Fibroblast of skin of right biceps (primary cell): ENCODE results near the gene GOLGA1.

Source experiments
- DNase-seq: peaks from one replicate; pipeline ENCODE4 v3.0.0-alpha.2; 2013

The GOLGA1 gene

DNA sequence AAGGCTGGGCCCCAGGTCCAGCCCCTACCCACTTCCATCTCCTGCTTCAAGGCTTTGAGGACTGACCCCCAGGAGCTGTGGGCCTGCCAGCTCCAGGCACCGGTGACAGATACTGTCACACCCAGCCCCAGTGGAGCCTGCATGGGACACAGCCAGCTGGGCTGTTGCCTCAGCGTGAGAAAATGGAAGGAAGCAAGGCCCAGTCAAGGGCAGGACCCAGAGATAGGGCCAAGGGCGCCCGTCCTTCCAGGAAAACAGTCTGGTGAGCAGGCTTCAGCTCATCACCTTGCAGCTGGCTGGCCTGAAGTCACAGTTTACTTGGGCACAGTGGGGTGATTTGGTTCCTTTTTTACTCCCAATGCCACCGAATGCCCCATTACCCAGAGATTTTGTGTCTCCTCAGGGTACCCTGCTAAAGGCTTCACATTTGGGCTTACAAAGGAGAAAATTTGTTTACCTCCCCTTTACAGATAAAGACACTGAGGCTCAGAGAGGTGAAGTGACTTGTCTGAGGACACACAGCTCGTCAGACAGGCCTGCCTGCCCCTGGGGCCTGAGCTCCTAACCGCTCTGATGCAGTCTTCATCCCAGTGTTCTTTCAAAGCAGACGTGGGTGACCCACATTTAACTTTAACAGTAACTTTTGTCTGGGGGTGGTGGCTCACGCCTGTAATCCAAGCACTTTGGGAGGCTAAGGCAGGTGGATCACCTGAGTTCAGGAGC, 109.1 kb downstream of the GOLGA1 start:
- DNase-seq = no peak

DNA sequence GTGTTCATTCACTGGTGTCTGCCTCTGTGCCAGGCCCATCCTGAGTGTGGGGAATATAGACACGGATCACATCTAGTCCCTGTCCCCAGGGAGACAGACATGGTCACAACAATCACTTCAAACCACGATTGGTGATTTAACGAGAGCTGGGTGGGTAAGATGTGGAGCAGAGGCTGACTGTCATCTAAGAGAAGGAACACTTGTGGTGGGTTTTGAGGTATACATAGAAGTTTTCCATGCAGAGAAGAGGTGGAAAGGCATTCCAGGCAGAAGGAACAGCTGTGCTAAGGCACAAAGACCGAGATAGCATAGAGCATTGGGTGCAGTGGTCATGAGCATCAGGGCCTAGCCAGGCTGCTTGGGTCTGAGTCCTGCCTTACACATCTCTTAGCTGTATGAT, 110.3 kb downstream of the GOLGA1 start:
- DNase-seq = no peak

DNA sequence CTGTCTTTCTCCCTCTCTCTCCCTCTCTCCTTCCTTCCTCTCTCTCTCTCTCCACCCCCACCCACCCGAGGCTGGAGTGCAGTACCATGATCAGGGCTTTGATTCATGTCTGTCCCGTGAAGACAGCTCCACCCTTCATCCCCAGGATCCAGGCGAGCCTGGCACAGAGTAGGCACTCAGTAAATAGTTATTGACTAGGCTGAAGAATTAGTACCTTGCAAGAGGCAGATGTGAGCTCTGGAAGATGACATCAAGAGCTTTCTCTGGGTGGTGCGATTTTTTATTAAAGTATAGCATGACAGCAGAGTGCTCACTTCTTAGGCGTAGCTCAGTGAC, 111.6 kb downstream of the GOLGA1 start:
- no peak for DNase-seq

DNA sequence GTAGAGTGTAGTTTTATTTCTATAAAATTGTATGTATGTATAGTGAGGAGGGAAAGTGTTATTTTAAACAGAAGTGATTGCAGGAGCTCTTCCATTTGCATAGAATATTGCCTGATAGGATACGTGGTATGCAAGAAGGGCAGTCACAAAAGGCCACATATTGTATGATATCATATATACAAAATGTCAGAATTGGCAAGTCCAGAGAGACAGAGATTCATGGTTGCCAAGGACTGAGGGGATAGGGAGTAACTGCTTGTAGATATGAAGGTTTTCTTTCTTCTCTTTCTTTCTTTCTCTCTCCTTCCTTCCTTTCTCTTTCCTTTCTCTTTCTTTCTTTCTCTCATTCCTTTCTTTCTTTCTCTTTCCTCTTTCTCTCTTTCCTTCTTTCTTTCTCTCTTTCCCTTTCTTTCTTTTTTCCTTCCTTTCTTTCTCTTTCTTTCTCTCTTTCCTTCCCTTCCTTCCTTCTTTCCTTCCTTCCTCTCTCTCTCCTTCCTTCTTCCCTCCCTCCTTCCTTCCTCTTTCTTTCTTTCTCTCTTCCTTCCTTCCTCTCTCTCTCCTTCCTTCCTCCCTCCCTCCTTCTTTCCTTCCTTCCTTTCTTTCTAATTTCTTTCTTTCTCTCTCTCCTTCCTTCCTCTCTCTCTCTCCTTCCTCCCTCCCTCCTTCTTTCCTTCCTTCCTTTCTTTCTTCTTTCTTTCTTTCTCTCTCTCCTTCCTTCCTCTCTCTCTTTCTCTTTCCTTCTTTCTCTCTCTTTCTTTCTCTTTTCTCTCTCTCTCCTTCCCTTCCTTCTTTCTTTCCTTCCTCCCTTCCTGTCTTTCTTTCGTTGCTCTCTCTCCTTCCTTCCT, 112.2 kb downstream of the GOLGA1 start:
- DNase-seq = no peak
